ENCODE measurements around the gene DOLPP1. TPM values are rescaled to one million over a fixed set of nuclear protein-coding genes. Genes with fewer than 3 reads are reported as not detected.
A peak's percentile ranks its signal among the peaks of the same experiment; 100 is the strongest.

The DOLPP1 gene
- total RNA-seq, 1 experiment from 2014 or later, result 42.5 TPM

- Histone ChIP-seq H3K27me3 (ENCODE audit: control insufficient read depth, insufficient read depth, low read length) (no peaks in the 10 kb centered on the region), H3K4me3 (ENCODE audit: insufficient read depth, low read depth, low read length) (no peak overlapping the region), H3K36me3 (replicated peaks; ENCODE audit: control insufficient read depth, insufficient read depth, low read length) (no peaks in the 10 kb centered on the region)
- no peak for DNase-seq
These were observed 15.0 kb downstream of the DOLPP1 start for GRCh38 chr9:129095908-129096307.

- no peak overlapping the region for H3K4me3 ChIP-seq (ENCODE audit: insufficient read depth, low read depth, low read length)
- no peaks in the 10 kb centered on the region for H3K36me3 ChIP-seq (replicated peaks; ENCODE audit: control insufficient read depth, insufficient read depth, low read length)
- no peak for DNase-seq
- no peaks in the 10 kb centered on the region; the same call in 1 of the 2 replicates for H3K27me3 ChIP-seq (ENCODE audit: control insufficient read depth, insufficient read depth, low read length)
These were observed 16.9 kb downstream of the DOLPP1 start for GRCh38 chr9:129097671-129098306.

GRCh38 chr9:129098328-129098727 lies 17.4 kb downstream of the DOLPP1 start:
- no peaks in the 10 kb centered on the region for H3K36me3 ChIP-seq (replicated peaks; ENCODE audit: control insufficient read depth, insufficient read depth, low read length)
- no peaks in the 10 kb centered on the region; the same call in 1 of the 2 replicates for H3K27me3 ChIP-seq (ENCODE audit: control insufficient read depth, insufficient read depth, low read length)
- H3K4me3 ChIP-seq (ENCODE audit: insufficient read depth, low read depth, low read length), result no peak overlapping the region
- no peak for DNase-seq

DNA sequence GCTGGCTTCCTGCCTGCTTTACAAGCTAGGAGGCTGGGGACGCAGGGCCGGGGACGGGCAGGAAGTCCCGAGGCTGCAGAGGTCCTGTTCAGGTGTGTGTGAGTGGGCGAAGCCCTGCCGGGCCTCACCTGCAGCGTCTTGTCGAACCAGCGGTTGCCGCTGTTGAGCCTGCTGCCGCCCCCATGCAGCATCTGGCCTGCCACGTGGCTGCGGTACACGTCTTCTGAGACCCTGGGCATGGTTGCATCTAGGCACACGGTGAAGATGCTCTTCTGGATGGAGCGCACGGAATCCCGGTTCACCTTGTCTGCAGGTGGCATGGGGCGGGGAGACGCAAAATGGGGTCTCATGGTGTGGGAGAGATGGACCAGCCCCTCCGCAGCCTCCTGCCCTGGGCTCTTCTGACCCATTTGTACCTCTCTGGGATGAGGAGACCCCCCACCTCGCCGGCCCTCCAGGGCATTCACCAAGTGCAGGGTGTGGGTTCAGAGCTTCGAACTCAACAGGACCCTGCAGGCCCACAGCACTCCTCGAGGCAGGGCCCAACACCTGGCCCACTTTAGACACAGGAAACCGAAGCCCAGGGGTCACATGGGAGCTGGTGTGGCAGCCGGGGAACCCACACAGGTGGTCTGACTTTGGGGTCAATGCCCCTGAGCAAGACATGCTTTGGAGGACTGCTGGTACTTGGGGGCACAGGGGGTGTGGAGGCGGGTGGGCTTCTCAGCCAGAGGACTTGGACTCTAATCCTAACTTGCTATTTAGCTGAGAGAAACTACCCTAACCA lies 19.7 kb downstream of the DOLPP1 start:
- H3K4me3 ChIP-seq (ENCODE audit: insufficient read depth, low read depth, low read length), result no peak overlapping the region
- H3K36me3 ChIP-seq (replicated peaks; ENCODE audit: control insufficient read depth, insufficient read depth, low read length), result no peaks in the 10 kb centered on the region
- peak; percentile 88 for DNase-seq
- no peaks in the 10 kb centered on the region; the same call in 1 of the 2 replicates for H3K27me3 ChIP-seq (ENCODE audit: control insufficient read depth, insufficient read depth, low read length)

GRCh38 chr9:129101279-129101678 lies 20.4 kb downstream of the DOLPP1 start:
- no peak overlapping the region for H3K4me3 ChIP-seq (ENCODE audit: insufficient read depth, low read depth, low read length)
- no peak for DNase-seq
- no peaks in the 10 kb centered on the region for H3K36me3 ChIP-seq (replicated peaks; ENCODE audit: control insufficient read depth, insufficient read depth, low read length)
- H3K27me3 ChIP-seq (ENCODE audit: control insufficient read depth, insufficient read depth, low read length), result no peaks in the 10 kb centered on the region; the same call in 1 of the 2 replicates

DNA sequence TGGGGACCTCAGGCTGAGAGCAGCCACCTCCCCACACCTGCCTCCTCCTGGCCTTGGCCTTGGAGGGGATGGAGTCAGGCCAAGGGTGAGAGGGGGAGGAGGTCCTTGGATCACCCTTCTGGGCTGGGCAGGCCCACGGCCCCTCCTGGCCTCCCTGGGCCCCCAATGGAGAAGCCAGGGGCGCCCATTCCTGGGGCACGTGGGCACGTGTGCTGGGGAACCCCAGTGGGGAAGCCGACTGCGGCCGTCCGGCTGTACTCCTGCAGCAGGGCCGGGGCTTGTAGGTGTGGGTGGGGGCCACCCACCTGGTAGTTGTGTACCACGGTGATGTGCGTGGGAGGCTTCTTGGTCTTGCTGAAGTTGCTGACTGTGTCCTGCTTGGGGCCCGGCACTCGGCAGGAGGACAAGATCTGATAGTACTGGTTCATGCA lies 21.2 kb downstream of the DOLPP1 start:
- no peak for DNase-seq
- H3K36me3 ChIP-seq (replicated peaks; ENCODE audit: control insufficient read depth, insufficient read depth, low read length), result no peaks in the 10 kb centered on the region
- no peaks in the 10 kb centered on the region; the same call in 1 of the 2 replicates for H3K27me3 ChIP-seq (ENCODE audit: control insufficient read depth, insufficient read depth, low read length)
- no peak overlapping the region for H3K4me3 ChIP-seq (ENCODE audit: insufficient read depth, low read depth, low read length)

DNA sequence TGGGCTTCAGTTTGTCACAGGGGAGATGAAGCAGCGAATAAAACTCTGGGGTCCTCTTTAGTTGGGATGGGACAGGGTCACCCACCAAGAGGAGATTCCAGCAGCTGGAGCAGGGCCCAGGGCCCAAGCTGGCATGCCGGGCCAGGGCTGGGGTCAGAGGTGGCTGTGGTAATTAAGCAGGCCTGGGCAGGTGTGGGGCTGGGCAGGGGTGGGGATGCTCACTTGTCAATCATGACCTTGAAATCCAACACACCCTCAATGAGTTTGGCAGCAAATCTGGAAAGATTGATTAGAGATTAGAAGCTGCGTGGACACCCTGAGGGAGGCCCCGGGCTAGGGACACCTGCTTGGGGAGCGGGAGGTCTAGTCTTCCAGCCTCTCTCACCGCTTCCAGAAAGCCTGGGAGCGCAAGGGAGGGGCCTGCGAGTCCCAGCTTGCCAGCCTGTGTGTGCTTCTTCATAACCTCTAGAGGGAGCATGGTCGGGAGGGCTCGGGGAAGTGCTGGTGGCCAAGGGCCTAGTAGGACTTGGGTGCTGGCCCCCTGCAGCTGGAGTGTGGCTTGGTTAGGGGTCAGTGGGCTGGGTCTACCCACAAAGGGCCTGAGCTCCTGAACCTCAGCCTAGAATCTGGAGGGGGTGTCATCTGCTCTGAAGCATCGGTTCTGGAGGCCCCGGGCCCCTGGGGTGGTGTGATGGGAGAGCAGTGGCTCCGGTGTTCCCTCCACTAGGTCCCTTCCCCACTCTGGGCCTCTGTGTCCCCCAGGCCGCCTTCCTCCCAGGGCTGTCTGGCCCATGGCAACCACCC lies 22.1 kb downstream of the DOLPP1 start:
- no peaks in the 10 kb centered on the region for H3K36me3 ChIP-seq (replicated peaks; ENCODE audit: control insufficient read depth, insufficient read depth, low read length)
- DNase-seq, result peak; percentile 93
- no peak overlapping the region for H3K4me3 ChIP-seq (ENCODE audit: insufficient read depth, low read depth, low read length)
- no peaks in the 10 kb centered on the region; the same call in 1 of the 2 replicates for H3K27me3 ChIP-seq (ENCODE audit: control insufficient read depth, insufficient read depth, low read length)

- H3K4me3 ChIP-seq (ENCODE audit: insufficient read depth, low read depth, low read length), result no peak overlapping the region
- H3K36me3 ChIP-seq (replicated peaks; ENCODE audit: control insufficient read depth, insufficient read depth, low read length), result no peaks in the 10 kb centered on the region
- DNase-seq, result peak; percentile 41
- H3K27me3 ChIP-seq (ENCODE audit: control insufficient read depth, insufficient read depth, low read length), result no peaks in the 10 kb centered on the region; the same call in 1 of the 2 replicates
These were observed 22.7 kb downstream of the DOLPP1 start for GRCh38 chr9:129103595-129103965.

DNA sequence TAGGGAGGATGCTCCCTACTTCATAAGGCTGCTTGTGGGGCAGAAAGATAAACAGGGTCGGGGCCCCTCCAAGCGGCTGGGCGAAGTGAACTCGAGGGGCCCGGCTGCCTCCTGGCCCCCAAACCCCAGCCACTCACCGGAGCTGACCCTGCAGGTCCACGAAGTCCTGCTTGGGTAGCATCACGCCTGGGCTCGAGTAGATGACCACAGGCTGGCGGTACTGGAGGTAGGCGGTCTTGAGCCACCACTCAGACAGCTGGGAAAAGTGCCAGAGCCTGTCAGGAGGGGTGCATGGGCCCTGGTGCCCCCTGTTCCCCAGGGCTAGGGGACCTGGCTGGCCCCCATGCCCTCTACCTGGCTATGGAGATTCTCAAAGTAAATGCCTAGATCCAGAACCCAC lies 23.1 kb downstream of the DOLPP1 start:
- peaks cover 3% of the 10 kb centered on the region for H3K27me3 ChIP-seq (ENCODE audit: control insufficient read depth, insufficient read depth, low read length)
- no peak overlapping the region for H3K4me3 ChIP-seq (ENCODE audit: insufficient read depth, low read depth, low read length)
- DNase-seq, result no peak
- no peaks in the 10 kb centered on the region for H3K36me3 ChIP-seq (replicated peaks; ENCODE audit: control insufficient read depth, insufficient read depth, low read length)

DNA sequence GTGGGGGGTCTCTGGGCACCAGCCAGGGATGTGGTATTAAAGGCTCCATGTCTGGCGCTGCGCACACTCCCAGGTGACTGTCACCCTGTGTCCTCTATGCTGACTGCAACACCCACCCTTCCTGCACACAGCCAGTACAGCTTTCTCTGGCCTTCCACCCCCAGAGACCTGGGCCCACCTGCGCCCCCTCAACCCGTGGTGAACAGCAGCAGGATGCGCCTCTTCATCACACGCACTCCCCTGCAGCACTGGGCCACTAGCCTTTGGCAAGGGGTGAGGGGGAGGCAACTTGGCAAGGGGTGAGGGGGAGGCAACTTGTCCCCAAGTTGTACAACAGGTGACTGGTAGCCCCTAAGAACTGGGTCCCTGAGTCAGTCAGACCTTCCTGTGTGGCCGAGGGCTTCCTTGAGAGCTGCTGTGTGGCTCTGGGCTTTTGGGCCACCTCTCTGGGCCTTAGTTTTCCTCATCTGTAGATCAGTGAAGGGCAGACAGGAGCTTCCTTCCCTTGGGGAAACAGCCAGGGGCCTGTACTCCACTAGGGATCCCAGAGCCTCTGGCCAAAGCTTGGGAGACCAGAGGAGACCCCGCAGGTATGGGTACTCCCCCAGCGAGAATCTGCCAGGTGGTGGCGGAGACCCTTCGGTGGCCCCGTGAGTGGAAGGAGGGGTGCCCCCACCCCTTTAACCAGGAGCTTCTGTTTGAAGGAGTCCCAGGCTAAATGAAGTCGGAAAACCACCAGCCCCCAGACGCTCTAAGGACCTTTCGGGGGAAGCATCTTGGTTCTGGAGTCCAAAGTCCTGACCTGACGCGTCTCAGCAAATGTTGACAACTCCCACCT lies 25.2 kb downstream of the DOLPP1 start:
- Histone ChIP-seq H3K36me3 (replicated peaks; ENCODE audit: control insufficient read depth, insufficient read depth, low read length) (no peaks in the 10 kb centered on the region), H3K27me3 (ENCODE audit: control insufficient read depth, insufficient read depth, low read length) (peaks cover 12% of the 10 kb centered on the region), H3K4me3 (ENCODE audit: insufficient read depth, low read depth, low read length) (no peak overlapping the region)
- no peak for DNase-seq

- DNase-seq, result no peak
- no peak overlapping the region for H3K4me3 ChIP-seq (ENCODE audit: insufficient read depth, low read depth, low read length)
- H3K36me3 ChIP-seq (replicated peaks; ENCODE audit: control insufficient read depth, insufficient read depth, low read length), result no peaks in the 10 kb centered on the region
- peaks cover 12% of the 10 kb centered on the region for H3K27me3 ChIP-seq (ENCODE audit: control insufficient read depth, insufficient read depth, low read length)
These were observed 26.7 kb downstream of the DOLPP1 start for GRCh38 chr9:129107651-129108050.

DNA sequence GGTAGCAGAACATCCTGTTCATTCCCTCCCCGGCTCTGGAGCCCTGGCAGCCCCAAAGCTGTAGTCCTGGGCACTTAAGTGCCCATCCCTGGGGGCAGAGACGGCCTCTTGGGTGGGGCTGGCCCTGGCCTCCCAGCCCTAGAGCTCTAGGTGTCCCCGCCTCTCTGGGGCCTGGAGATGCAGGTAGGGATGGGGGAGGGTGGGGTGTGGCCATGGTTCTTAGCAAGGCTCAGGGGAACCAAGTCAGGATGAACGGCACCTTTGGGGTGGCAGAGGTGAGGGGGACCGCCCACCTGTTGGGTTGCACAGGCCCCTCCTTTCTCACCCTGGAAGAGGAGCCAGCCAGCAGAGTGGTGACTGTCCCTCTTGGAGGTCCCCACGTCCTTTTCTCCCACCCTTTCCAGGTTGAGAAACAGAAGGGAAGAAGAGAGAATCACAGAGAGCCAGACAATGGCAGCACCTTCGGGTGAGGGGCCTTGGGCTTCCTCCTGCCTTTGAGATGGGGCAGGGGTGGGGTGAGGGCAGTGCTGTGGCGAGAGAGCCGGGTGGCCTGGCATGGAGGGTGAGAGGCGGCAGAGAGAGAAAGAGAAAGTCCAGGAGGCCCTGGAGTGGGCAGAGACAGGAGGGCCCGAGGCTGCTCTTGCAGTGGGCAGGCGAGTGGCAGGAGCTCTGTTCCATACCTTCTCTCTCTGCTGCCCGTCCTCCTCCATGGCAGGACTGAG lies 27.3 kb downstream of the DOLPP1 start:
- no peaks in the 10 kb centered on the region for H3K36me3 ChIP-seq (replicated peaks; ENCODE audit: control insufficient read depth, insufficient read depth, low read length)
- H3K4me3 ChIP-seq (ENCODE audit: insufficient read depth, low read depth, low read length), result no peak overlapping the region
- peaks cover 12% of the 10 kb centered on the region for H3K27me3 ChIP-seq (ENCODE audit: control insufficient read depth, insufficient read depth, low read length)
- peak; percentile 34 for DNase-seq

DNA sequence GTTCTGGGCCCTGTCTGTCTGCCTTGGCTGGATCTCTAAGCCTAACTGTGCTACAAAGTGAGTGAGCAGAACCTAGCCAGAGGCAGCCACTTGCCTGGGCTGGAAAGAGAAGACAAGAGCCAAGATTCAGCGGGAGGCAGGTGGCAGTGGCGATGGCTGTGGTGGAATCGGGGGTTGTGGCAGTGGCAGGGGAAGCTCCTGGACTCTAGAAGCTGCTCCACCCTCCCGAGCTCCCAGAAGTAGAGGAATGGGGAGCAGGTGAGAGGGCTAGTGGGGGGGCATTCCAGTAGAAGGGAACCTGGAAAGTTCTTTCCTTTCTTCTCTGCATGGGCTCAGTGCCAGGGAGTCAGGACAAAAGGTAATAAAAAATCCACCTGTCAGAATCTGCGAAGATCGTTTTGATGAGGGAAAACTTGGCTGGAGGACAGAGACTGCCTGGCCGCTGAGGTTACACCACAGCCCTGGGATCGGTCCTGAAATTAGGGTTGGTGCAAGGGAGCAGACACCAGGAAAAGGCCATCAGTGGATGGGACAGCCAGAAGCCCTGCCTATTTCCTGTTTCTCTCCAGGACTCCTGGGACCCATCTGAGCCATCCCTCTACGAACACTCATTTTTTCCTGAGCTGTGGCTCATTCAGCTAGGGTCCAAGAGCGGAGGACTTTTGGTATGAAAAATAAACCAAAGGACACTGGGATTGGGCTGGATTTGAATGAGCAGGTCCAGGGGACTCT lies 28.1 kb downstream of the DOLPP1 start:
- Histone ChIP-seq H3K36me3 (replicated peaks; ENCODE audit: control insufficient read depth, insufficient read depth, low read length) (no peaks in the 10 kb centered on the region), H3K4me3 (ENCODE audit: insufficient read depth, low read depth, low read length) (no peak overlapping the region), H3K27me3 (ENCODE audit: control insufficient read depth, insufficient read depth, low read length) (peaks cover 12% of the 10 kb centered on the region)
- DNase-seq, result peak; percentile 22
